HepG2 (cell line): ENCODE data around the gene LYPD1. TPM values are rescaled to one million over a fixed set of nuclear protein-coding genes. Genes with fewer than 3 reads are reported as not detected.

ENCODE experiments used
- ATAC-seq: fragments of 200-7000 bp; cut with Tn5 transposase; 3 replicates; pipeline ENCODE4 v1.9.1; 2020; ENCODE audit warnings: mild to moderate bottlenecking, moderate library complexity
- BruUV-seq: library from RNA; stranded (reverse); fragments of 400-500 nt; replicated peaks from 2 replicates; lab custom pipeline; 2021; lab: Mats Ljungman, UMichigan
- CTCF ChIA-PET: fragments of 300-600 bp; formaldehyde crosslinking; extraction: SDS; loops from one replicate; lab custom pipeline; 2021; ENCODE audit warnings: low total read pairs, inconsistent platforms, low intra/inter-chr PET ratio; lab: Yijun Ruan, JAX
- POLR2A ChIA-PET: fragments of 350-600 bp; sonication (Branson Sonifier 250); formaldehyde crosslinking; loops from one replicate; lab custom pipeline; 2020; ENCODE audit warnings: antibody characterized with exemption, inconsistent platforms; lab: Yijun Ruan, JAX
- DNase-seq: peaks from one replicate; pipeline ENCODE4 v3.0.0-alpha.2; 2015; ENCODE audit warnings: low spot score
- FAIRE-seq: peaks from 3 replicates; lab custom pipeline; 2011; peaks lifted over from hg19 to GRCh38; lab: Jason Lieb, UNC
- H2AFZ ChIP-seq: one replicate; pipeline ENCODE4 v1.6.1; 2011; ENCODE audit warnings: low read length, inconsistent platforms
- H3K27ac ChIP-seq: fragments of 300-600 bp; 3 replicates; pipeline ENCODE4 v1.8.0; 2011; ENCODE audit warnings: mixed run types, mild to moderate bottlenecking, mixed read lengths, low read length, inconsistent platforms; ENCODE audit not compliant: insufficient read depth; ENCODE audit errors: extremely low read length
- H3K27me3 ChIP-seq, 2 experiments: fragments of 200-600 bp in 1 of 2; 2 replicates in 1 of 2; 3 replicates in 1 of 2; pipeline versions ENCODE4 v1.6.0 to v1.8.0; 2011; ENCODE audit warnings: low read length in 2 of 2, mild to moderate bottlenecking in 2 of 2, moderate library complexity in 2 of 2, inconsistent platforms in 1 of 2; ENCODE audit not compliant: insufficient read depth in 2 of 2, control insufficient read depth in 1 of 2
- H3K36me3 ChIP-seq, 2 experiments: fragments of 200-600 bp in 1 of 2; replicated peaks in 1 of 2; 2 replicates in 1 of 2; 3 replicates in 1 of 2; pipeline versions ENCODE4 v1.5.1 to v1.8.0; 2011; ENCODE audit warnings: low read length in 2 of 2, inconsistent platforms in 1 of 2; ENCODE audit not compliant: insufficient read depth in 2 of 2, control insufficient read depth in 1 of 2
- H3K4me1 ChIP-seq: 2 replicates; pipeline ENCODE4 v1.5.1; 2012; ENCODE audit warnings: low read length, inconsistent platforms; ENCODE audit not compliant: insufficient read depth
- H3K4me2 ChIP-seq: 2 replicates; pipeline ENCODE4 v1.6.0; 2011; ENCODE audit warnings: low read depth, low read length, inconsistent platforms
- H3K4me3 ChIP-seq, 3 experiments: fragments of 200-600 bp in 1 of 3; sonication (generic), shearing (Covaris generic) in 1 of 3; replicated peaks in 1 of 3; 2 replicates each; pipeline ENCODE4 v1.5.1; 2011 to 2016; ENCODE audit warnings: low read length in 3 of 3, inconsistent platforms in 2 of 3, low read depth in 2 of 3, mild to moderate bottlenecking in 2 of 3, control low read depth in 1 of 3, mixed read lengths in 1 of 3; ENCODE audit not compliant: insufficient read depth in 1 of 3
- H3K79me2 ChIP-seq: one replicate; pipeline ENCODE4 v1.6.1; 2011; ENCODE audit warnings: low read length, inconsistent platforms; ENCODE audit not compliant: insufficient read depth
- H3K9ac ChIP-seq: 2 replicates; pipeline ENCODE4 v1.6.0; 2011; ENCODE audit warnings: mild to moderate bottlenecking, low read depth, low read length, inconsistent platforms; ENCODE audit not compliant: insufficient read depth
- H3K9me3 ChIP-seq: 2 replicates; pipeline ENCODE4 v1.5.1; 2012; ENCODE audit warnings: mild to moderate bottlenecking, low read length
- H4K20me1 ChIP-seq: 2 replicates; pipeline ENCODE4 v1.6.0; 2011; ENCODE audit warnings: inconsistent platforms, mild to moderate bottlenecking, low read length, moderate library complexity; ENCODE audit not compliant: insufficient read depth
- ATRX ChIP-seq: sonication (generic); formaldehyde crosslinking; IDR thresholded peaks from 2 replicates; pipeline ENCODE4 v1.4.0; 2020; ENCODE audit warnings: missing genetic modification reagents, borderline replicate concordance
- DZIP1 ChIP-seq: sonication (generic); formaldehyde crosslinking; IDR thresholded peaks from 2 replicates; pipeline ENCODE4 v1.5.0; 2020; ENCODE audit warnings: mild to moderate bottlenecking, missing genetic modification reagents
- HOXA3 ChIP-seq: sonication (generic); formaldehyde crosslinking; IDR thresholded peaks from 2 replicates; pipeline ENCODE4 v1.5.0; 2020; ENCODE audit warnings: missing genetic modification reagents
- MTERF4 ChIP-seq: sonication (generic); formaldehyde crosslinking; IDR thresholded peaks from 2 replicates; pipeline ENCODE4 v1.8.0; 2023; ENCODE audit warnings: mild to moderate bottlenecking, missing genetic modification reagents
- NBN ChIP-seq: fragments of 450-650 bp; conservative IDR thresholded peaks from 2 replicates; pipeline ENCODE4 v1.6.1; 2017
- NFYB ChIP-seq: sonication (generic); formaldehyde crosslinking; IDR thresholded peaks from 2 replicates; pipeline ENCODE4 v1.4.0; 2020; ENCODE audit warnings: missing genetic modification reagents
- SOX13 ChIP-seq, 3 experiments: fragments of 450-650 bp in 1 of 3; sonication (generic) in 1 of 3; formaldehyde crosslinking in 1 of 3; IDR thresholded peaks in 2 of 3; conservative IDR thresholded peaks in 1 of 3; 2 replicates each; pipeline versions ENCODE4 v1.5.0 to v1.6.1; 2016 to 2020; ENCODE audit warnings: antibody characterized with exemption in 1 of 3, mild to moderate bottlenecking in 1 of 3, missing compliant biosample characterization in 1 of 3, missing genetic modification reagents in 1 of 3, moderate library complexity in 1 of 3
- SRSF9 ChIP-seq: fragments of 200-400 bp; formaldehyde crosslinking; IDR thresholded peaks from 2 replicates; pipeline ENCODE4 v1.6.1; 2018; ENCODE audit warnings: borderline replicate concordance, mild to moderate bottlenecking, low read depth, low read length; ENCODE audit not compliant: insufficient read depth, poor library complexity, severe bottlenecking
- ZNF513 ChIP-seq: sonication (generic); formaldehyde crosslinking; conservative IDR thresholded peaks from 2 replicates; pipeline ENCODE4 v1.5.0; 2020; ENCODE audit warnings: missing genetic modification reagents
- ZNF709 ChIP-seq: sonication (generic); formaldehyde crosslinking; IDR thresholded peaks from 2 replicates; pipeline ENCODE4 v1.5.0; 2020; ENCODE audit warnings: mild to moderate bottlenecking, missing genetic modification reagents
- ZNF781 ChIP-seq: sonication (generic); formaldehyde crosslinking; IDR thresholded peaks from 2 replicates; pipeline ENCODE4 v1.5.1; 2020; ENCODE audit warnings: borderline replicate concordance, mild to moderate bottlenecking, missing genetic modification reagents; ENCODE audit errors: not compliant biosample characterization
- WGBS: methylation state at CpG from one replicate; pipeline ENCODE4 v1.1.6; 2017; ENCODE audit warnings: low lambda C conversion rate; 5-methylcytosine and 5-hydroxymethylcytosine counted together
- in situ Hi-C: cut with HindIII; loops from 2 replicates; pipeline ENCODE4 v1.10.0; 2017; ENCODE audit warnings: low pct_unique_long_range_greater_than_20kb; ENCODE audit not compliant: extremely low pct_ligation_motif_present
- intact Hi-C: fragments of 100-400 bp; cut with micrococcal nuclease; formaldehyde crosslinking; loops from one replicate; pipeline ENCODE4 v1.10.0; 2022; ENCODE audit not compliant: unreplicated experiment
- polyA plus RNA-seq, 8 experiments: library from polyadenylated mRNA; depleted of rRNA in 3 of 8; stranded (reverse) in 7 of 8; unstranded in 1 of 8; fragments of >200 nt; fragmentation: Illumina TruSeq in 4 of 8; extraction: Trizol in 4 of 8; gene quantifications; 2 replicates each; pipeline versions ENCODE4 v1.2.1 to v1.2.3, GENCODE V29; 2011 to 2016; ENCODE audit warnings: low read depth in 4 of 8, missing spikeins in 1 of 8, mixed read lengths in 1 of 8; ENCODE audit not compliant: insufficient read depth in 1 of 8
- total RNA-seq, 5 experiments: library from RNA; depleted of rRNA; stranded (reverse); fragments of >200 nt; fragmentation: Illumina TruSeq; extraction: Trizol; gene quantifications; 2 replicates each; pipeline ENCODE4 v1.2.3, GENCODE V29; 2016; ENCODE audit warnings: low read depth in 1 of 5

Gene LYPD1
- total and polyA plus RNA-seq, 2 of the 13 experiments (the other 11 are each of a cell fraction or from before 2014, with no cell fraction given), result not detected

GRCh38 chr2:132640116-132640515, 29.9 kb downstream of the LYPD1 start (continued):
- no peak for TF ChIP-seq SRSF9
- TF ChIP-seq DZIP1 (CRISPR knock-in tag), result no peak
- no peak for TF ChIP-seq HOXA3 (CRISPR knock-in tag)
- TF ChIP-seq MTERF4 (CRISPR knock-in tag), result no peak
- TF ChIP-seq, all 625 proteins: peak for 0

GRCh38 chr2:132638313-132639040, 31.5 kb downstream of the LYPD1 start:
- BruUV-seq, result no TSS peak
- no peak overlapping the region for H3K4me2 ChIP-seq
- no peak for FAIRE-seq
- H3K4me1 ChIP-seq, result peaks cover 10% of the 10 kb centered on the region; the same call in 1 of the 2 replicates
- no peaks in the 10 kb centered on the region for H3K27me3 ChIP-seq
- TF ChIP-seq ZNF781 (CRISPR knock-in tag), result no peak
- no peak for TF ChIP-seq ATRX (CRISPR knock-in tag)
- no peak for TF ChIP-seq NFYB (CRISPR knock-in tag)
- no peak for TF ChIP-seq ZNF513 (CRISPR knock-in tag)
- TF ChIP-seq NBN, result no peak
- TF ChIP-seq ZNF709 (CRISPR knock-in tag), result no peak
- TF ChIP-seq SOX13 (IDR thresholded peaks at IDR 0.05), result no peak
- no peak for TF ChIP-seq SOX13 (CRISPR knock-in tag; conservative IDR thresholded peaks at IDR 0.05 in 1 of 2, IDR thresholded peaks at IDR 0.05 in 1 of 2)
- no peak overlapping the region for H3K9ac ChIP-seq
- no peak overlapping the region for H2AFZ ChIP-seq
- no peaks in the 10 kb centered on the region for H3K36me3 ChIP-seq
- DNase-seq, result no peak
- no peaks in the 10 kb centered on the region for H4K20me1 ChIP-seq
- in situ Hi-C loops (no loop called here), intact Hi-C loops (no loop called here)
- CTCF ChIA-PET, result no interaction called here
- H3K9me3 ChIP-seq, result no peaks in the 10 kb centered on the region
- no peak overlapping the region for H3K4me3 ChIP-seq
- H3K79me2 ChIP-seq, result no peaks in the 10 kb centered on the region
- WGBS, result 53% methylated on average over 5 of the region's 5 CpGs
- ATAC-seq, result no peak
- H3K27ac ChIP-seq, result no peak overlapping the region
- POLR2A ChIA-PET, result no interaction called here
